ENCODE measurements around the gene STAT5A.
"Not testable (repeated sequence)": the region's sequence is repeated elsewhere in the genome, so short reads cannot be mapped to it uniquely, and the experiment has no call there.

STAT5A gene

GRCh38 chr17:42286411-42287221 lies 1.7 kb upstream of the STAT5A start:
- no peak for DNase-seq

- peak; percentile 41 for DNase-seq
Measured at GRCh38 chr17:42287305-42287976, 857 bp upstream of the STAT5A start.

DNA sequence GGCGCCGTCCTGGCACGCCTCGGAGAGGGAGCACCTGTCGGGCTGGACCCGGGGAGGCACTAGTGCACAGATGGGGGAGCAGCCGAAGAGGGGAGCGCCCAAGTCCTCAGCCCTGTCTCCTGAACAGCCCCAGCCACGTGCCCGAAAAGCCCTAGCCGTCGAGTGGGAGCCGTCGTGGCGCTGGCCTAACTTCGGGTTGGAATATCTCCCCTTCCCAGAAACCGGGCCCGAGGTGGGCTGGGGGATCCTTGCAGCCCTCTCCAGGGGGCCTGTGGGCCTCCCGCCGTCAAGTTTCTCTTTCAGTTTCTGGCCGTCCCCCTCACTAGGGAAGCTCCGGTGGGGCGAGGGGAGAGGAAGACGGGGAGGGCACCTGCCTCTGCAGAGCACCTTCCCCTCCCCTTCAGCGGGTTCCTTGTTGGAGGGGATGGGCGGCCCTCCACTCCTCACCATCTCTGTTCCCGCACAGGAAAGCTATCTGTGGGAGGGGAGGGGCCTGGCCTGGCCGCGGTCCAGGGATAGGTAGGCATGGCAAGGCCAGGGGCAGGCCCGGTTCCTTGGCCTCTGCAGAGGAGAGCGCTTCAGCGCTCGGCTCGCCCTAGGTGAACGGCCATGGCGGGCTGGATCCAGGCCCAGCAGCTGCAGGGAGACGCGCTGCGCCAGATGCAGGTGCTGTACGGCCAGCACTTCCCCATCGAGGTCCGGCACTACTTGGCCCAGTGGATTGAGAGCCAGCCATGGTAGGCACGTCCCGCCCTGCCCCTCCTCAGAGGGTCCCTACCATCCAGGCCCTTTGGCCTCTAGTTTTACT lies 709 bp downstream of the STAT5A start:
- DNase-seq = peak; percentile 65

DNA sequence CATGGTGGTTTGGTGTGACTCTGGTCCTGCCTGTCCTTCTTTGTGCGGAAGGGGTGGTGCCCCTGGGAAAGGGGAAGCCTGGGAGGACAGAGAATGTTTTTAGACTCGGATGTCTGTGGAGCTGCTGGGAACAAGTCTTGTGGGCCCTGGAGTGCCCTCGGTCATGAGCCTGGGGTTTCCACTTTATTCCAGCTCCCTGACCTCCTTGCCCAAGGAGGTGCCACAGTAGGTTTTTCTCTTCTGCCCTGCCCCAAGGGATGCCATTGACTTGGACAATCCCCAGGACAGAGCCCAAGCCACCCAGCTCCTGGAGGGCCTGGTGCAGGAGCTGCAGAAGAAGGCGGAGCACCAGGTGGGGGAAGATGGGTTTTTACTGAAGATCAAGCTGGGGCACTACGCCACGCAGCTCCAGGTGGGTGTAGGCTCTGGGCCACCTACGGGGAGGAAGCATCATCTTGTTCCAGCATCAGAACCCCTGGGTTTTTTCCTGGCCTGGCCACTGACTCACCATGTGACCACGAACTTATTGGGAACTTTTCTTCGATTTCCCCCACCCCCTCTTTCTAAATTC lies 1.4 kb downstream of the STAT5A start:
- DNase-seq = peak; percentile 69

DNA sequence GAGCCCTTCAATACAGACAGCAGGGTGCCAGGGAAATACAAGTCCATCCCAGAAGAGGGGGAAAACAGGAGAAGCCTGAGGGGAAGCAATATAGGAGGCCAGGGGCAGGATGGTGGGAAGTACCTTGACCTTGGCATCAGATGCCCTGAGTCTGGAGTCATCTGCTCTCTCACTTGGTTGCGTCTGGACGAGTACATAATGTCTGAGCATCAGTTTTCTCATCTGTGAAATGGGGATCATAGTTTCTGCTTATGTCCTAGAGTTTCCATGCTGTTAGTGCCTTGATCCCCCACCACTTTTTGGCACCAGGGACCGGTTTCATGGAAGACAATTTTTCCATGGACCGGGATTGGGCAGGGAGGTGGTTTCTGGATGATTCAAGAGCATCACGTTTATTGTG lies 2.3 kb downstream of the STAT5A start:
- DNase-seq = no peak

DNA sequence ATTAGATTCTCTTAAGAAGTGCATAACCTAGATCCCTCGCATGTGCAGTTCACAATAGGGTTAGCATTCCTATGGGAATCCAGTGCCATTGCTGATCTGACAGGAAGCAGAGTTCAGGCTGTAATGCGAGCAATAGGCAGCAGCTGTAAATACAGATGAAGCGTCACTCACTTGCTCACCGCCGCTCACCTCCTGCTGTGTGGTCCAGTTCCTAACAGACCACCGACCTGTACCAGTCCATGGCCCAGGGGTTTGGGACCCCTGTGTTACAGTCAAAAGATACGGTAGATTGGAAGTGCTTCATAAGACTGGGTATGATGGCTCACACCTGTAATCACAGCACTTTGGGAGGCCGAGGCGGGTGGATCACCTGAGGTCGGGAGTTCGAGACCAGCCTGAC lies 2.8 kb downstream of the STAT5A start:
- DNase-seq = no peak

GRCh38 chr17:42294469-42295398 lies 6.4 kb downstream of the STAT5A start:
- no peak for DNase-seq

DNA sequence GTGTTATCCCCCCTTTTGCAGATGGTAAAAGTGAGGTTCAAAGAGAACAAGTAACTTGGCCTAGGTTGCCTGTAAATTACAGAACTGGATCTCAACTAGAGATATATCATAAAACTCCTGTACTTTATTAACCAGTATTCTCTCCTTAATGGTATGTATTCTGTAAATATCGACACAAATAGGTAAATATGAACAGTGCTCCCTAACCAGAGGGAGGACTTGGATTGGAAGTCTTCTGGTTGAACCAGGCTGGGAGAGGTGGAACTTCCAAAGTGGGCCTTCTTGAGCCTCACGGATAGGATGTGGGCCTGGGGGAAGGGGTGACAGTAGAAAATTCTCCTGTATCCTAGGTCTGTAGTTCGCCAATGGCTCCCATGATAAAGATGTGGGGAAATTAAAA lies 7.7 kb downstream of the STAT5A start:
- no peak for DNase-seq

DNA sequence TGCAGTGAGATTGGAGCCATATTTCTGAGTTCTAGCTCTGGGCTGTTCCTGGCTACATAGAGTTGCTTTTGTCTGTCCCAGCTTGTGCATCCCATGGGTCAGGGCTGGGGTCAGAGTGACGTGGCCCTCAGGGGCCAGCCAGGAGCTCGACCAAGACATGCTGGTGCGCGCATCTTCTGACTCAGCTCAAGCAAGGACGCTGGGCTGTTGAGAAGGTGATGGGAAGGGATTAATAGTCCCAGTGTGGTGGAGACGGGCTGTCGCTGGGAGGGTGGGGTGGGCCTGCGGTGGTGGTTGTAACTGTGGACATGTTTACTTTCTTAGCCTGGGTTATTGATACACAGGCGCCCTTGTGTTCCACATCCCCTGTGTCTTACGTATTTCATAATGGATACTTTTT lies 9.5 kb downstream of the STAT5A start:
- DNase-seq = not testable (repeated sequence)

DNA sequence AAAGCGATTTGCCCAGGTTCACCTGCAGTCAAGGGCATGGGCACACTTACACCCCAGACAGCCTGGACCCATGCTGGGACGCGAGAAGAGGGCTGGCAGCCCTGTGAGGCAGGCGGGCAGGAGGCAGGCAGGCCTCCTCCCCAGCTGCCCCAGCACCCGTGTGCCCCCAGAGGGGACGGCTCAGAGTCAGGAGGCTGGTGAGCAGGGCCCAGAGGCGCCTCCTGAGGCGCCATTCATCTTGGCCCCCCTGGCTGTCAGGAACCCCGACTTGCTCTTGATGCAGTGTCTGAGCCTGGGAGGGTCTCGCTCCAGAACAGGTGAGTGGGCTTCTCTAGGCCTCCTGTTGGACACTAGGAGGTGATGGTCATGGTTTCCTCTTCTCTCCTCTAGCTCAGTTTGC lies 11.1 kb downstream of the STAT5A start:
- not testable (repeated sequence) for DNase-seq

GRCh38 chr17:42299913-42300312 lies 11.6 kb downstream of the STAT5A start:
- not testable (repeated sequence) for DNase-seq

DNA sequence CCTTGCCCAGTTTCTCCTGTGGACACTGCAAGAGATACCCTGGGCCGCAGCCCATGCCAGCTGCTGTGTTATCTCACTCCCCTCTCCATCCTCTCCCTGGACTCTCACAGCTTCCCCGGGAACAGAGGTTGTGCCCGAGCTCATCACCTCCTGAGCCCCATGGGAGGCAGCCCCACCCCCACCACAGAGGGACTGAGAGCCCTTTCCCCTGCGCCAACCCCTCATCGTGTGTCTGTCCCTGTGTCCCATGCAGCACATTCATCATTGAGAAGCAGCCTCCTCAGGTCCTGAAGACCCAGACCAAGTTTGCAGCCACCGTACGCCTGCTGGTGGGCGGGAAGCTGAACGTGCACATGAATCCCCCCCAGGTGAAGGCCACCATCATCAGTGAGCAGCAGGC lies 12.7 kb downstream of the STAT5A start:
- DNase-seq = no peak

DNA sequence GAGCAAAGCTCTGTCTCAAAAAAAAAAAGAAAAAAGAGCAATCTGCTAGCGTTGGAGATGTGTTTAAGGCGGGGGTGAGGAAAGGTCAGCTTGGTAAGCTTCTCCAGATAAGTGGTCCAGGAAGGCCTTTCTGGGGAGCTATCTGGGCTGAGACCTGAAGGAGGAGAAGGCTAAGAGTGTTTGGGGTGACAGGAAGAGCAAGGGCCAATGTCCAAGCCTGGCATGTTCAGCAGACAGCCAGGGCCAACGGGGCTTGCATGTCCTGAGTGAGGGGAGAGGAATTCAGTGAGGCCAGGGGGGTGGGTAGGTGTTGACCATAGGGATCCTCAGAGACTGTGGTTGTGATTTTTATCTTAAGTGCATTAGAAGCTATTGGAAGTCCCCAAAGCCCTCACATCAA lies 15.4 kb downstream of the STAT5A start:
- no peak for DNase-seq

- DNase-seq = no peak
Measured at GRCh38 chr17:42304187-42305030, 16.1 kb downstream of the STAT5A start.

DNA sequence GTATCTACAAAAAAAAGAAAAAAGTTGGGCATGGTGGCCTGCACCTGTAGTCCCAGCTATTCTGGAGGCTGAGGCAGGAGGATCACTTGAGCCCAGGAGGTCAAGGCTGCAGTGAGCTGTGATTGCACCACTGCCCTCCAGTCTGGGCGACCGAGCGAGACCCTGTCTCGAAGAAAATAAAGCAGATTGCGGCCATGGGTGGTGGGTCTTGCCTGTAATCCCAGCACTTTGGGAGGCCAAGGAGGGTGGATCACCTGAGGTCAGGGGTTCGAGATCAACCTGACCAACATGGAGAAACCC lies 16.7 kb downstream of the STAT5A start:
- DNase-seq = not testable (repeated sequence)

DNA sequence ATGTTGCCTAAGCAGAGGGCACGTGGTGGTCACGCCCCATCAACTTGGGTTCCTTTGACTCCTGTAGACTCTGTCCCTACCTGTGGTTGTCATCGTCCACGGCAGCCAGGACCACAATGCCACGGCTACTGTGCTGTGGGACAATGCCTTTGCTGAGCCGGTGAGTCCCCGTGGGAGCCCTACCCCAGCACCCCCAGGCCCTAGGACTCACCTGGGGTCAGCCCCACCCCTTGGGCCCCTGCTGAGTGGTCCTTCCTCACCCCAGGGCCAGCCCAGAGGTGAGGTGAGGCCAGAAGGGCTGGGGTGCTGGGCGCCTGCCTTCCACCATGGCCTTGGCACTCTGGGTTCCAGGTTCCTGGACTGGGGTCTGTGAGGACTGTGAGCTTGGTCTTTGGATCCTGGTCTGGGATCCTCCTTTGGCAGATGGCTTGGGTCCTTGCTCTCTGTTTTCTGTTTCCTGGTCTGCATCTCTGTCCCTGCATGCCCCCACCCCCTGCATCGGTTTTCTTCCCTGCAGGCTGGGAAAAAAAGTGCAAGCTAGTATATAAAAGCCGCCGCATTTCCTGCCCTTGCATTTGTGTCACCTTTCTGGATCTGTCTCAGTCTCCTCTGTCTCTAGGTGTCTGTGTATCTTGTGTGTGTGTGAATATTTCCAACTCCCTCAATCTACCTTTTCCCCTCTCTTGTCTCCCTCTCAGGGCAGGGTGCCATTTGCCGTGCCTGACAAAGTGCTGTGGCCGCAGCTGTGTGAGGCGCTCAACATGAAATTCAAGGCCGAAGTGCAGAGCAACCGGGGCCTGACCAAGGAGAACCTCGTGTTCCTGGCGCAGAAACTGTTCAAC lies 17.5 kb downstream of the STAT5A start:
- DNase-seq = no peak

GRCh38 chr17:42306385-42306667 lies 18.0 kb downstream of the STAT5A start:
- no peak for DNase-seq

GRCh38 chr17:42307362-42307927 lies 19.1 kb downstream of the STAT5A start:
- no peak for DNase-seq

DNA sequence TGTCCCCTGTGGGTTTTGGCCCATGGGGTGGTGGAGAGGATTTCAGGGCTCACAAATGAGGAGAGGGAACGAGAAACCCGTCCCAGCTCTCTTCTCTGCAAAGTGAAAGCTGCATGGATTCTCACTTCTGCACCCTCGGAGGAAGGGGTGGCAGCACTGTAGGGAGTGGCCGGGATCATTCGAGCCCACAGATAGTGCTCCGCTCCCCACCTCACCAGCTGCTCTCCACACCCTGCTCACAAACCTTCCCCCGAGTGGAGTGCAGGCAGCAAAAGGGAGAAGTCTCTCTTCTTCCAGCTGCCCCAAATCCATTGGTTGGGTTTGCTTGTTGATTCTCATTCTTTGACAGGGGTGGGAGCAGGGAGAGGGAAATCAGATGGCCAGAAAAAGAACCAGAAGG lies 20.1 kb downstream of the STAT5A start:
- DNase-seq = no peak

GRCh38 chr17:42309142-42309541 lies 20.8 kb downstream of the STAT5A start:
- DNase-seq = no peak

Data from stimulated activated CD4-positive, alpha-beta T cell treated with anti-CD3 and anti-CD28 coated beads, Interleukin-12 subunit alpha, Interleukin-12 subunit beta, amount 100 ng/mL, for 4 hours (primary cell).